Naive B cell (primary cell): Measurements from ENCODE around the gene ARF4. TPM values are rescaled to one million over a fixed set of nuclear protein-coding genes. Genes with fewer than 3 reads are reported as not detected.

Source experiments
- ATAC-seq, 2 donors: fragments of 150-1000 bp; cut with Tn5 transposase; 2 replicates each; pipeline ENCODE4 v1.10.0; 2021; ENCODE audit warnings: low read depth in 2 of 2, mild to moderate bottlenecking in 2 of 2, moderate library complexity in 2 of 2
- DNase-seq: peaks from one replicate; pipeline ENCODE4 v3.0.0; 2022
- H3K27ac Mint-ChIP-seq, 6 donors: one replicate each; pipeline ENCODE4 v1.8.0; 2020 to 2022; ENCODE audit warnings: mild to moderate bottlenecking in 6 of 6, mixed read lengths in 6 of 6, moderate library complexity in 5 of 6, inconsistent platforms in 2 of 6
- H3K27me3 Mint-ChIP-seq, 3 donors: one replicate each; pipeline ENCODE4 v1.8.0; 2021 to 2022; ENCODE audit warnings: mixed read lengths in 3 of 3, mild to moderate bottlenecking in 1 of 3
- H3K36me3 Mint-ChIP-seq, 2 donors: one replicate each; pipeline ENCODE4 v1.8.0; 2020 to 2022; ENCODE audit warnings: mixed read lengths in 2 of 2, inconsistent platforms in 1 of 2, mild to moderate bottlenecking in 1 of 2
- H3K4me1 Mint-ChIP-seq, 3 donors: one replicate each; pipeline ENCODE4 v1.8.0; 2020 to 2022; ENCODE audit warnings: mixed read lengths in 3 of 3, inconsistent platforms in 1 of 3, mild to moderate bottlenecking in 1 of 3, moderate library complexity in 1 of 3
- H3K4me3 Mint-ChIP-seq, 8 donors: one replicate each; pipeline ENCODE4 v1.8.0; 2020 to 2022; ENCODE audit warnings: mild to moderate bottlenecking in 8 of 8, mixed read lengths in 8 of 8, moderate library complexity in 8 of 8, inconsistent platforms in 2 of 8
- H3K9me3 Mint-ChIP-seq, 7 donors: one replicate each; pipeline ENCODE4 v1.8.0; 2020 to 2022; ENCODE audit warnings: mixed read lengths in 7 of 7, mild to moderate bottlenecking in 5 of 7, inconsistent platforms in 2 of 7, moderate library complexity in 1 of 7
- polyA plus RNA-seq, 6 donors: library from polyadenylated mRNA; unstranded; fragments of 300-500 nt; fragmentation: Illumina TruSeq; gene quantifications; one replicate each; pipeline ENCODE4 v1.2.3, GENCODE V29; 2021; ENCODE audit warnings: low read depth in 6 of 6

The ARF4 gene
- polyA plus RNA-seq, 6 donors from 2014 or later: 106 to 153 (median 133) TPM

DNA sequence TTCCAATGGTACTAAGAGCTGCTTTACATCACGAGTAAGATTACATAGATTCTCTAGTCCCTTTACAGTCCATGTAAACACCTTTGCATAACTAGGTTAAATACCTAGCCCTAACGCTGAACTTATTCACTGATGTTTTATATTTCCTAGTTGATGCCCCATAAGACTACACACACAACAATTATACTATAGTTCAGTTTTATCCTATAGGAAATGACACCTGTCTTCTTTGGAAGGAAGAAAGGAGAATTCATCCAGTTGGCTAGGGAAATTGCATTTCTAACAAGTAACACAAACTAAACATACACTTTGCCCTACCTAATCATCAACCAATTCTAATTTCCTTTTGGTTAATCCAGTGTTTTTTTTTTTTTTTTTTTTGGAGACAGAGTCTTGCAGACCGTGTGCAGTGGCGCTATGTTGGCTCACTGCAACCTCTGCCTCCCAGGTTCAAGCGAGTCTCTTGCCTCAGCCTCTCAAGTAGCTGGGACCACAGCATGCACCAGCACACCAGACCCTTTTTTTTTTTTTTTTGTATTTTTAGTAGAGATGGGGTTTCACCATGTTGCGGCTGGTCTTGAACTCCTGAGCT is 27.2 kb downstream of the ARF4 start:
- peaks cover 7 to 8% of the 10 kb centered on the region in 2 donors for H3K36me3 Mint-ChIP-seq
- peaks cover 0 to 4% (median 0%) of the 10 kb centered on the region in 3 donors for H3K4me1 Mint-ChIP-seq
- no peaks in the 10 kb centered on the region for H3K9me3 Mint-ChIP-seq
- peak overlapping the region in 2 of 6 donors; percentile 29 to 60 for H3K27ac Mint-ChIP-seq
- H3K4me3 Mint-ChIP-seq: no peak overlapping the region
- ATAC-seq (no peak), DNase-seq (no peak)
- H3K27me3 Mint-ChIP-seq: no peaks in the 10 kb centered on the region

DNA sequence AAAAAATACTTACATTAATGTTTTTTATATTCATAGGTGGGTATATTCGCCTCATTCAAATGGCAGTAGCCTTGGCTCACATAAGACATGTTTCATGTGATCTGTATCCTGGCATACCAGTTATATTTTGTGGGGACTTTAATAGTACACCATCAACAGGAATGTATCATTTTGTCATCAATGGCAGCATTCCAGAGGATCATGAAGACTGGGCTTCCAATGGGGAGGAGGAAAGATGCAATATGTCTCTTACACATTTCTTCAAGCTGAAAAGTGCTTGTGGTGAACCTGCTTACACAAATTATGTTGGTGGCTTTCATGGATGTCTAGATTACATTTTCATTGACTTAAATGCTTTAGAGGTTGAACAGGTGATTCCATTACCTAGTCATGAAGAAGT is 37.6 kb downstream of the ARF4 start:
- DNase-seq: no peak
- Mint-ChIP-seq H3K36me3 (no peaks in the 10 kb centered on the region), H3K27me3 (no peaks in the 10 kb centered on the region), H3K9me3 (no peaks in the 10 kb centered on the region), H3K4me1 (peaks cover 28 to 39% (median 30%) of the 10 kb centered on the region in 3 donors), H3K4me3 (peak overlapping the region in 2 of 8 donors; percentile 30 to 72), H3K27ac (no peak overlapping the region)
- no peak for ATAC-seq

DNA sequence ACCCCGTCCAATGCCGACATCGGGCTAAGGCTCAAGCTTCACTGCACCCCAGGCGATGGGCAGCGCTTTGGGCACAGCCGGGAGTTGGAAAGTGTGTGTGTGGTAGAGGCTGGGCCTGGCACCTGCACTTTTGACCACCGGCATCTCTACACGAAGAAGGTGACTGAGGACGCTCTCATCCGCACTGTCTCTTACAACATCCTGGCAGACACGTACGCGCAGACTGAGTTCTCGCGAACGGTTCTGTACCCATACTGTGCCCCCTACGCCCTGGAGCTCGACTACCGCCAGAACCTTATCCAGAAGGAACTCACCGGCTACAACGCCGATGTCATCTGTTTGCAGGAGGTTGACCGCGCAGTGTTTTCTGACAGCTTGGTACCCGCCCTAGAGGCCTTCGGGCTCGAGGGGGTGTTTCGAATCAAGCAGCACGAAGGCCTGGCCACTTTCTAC is 40.0 kb downstream of the ARF4 start:
- Mint-ChIP-seq H3K4me1 (peaks cover 28 to 36% (median 30%) of the 10 kb centered on the region in 3 donors), H3K27ac (peak overlapping the region; percentile 98 to 100 (median 99)), H3K4me3 (peak overlapping the region; percentile 80 to 100 (median 94)), H3K36me3 (no peaks in the 10 kb centered on the region), H3K27me3 (no peaks in the 10 kb centered on the region), H3K9me3 (no peaks in the 10 kb centered on the region)
- ATAC-seq (peak; percentile 12 to 13), DNase-seq (peak; percentile 25)

DNA sequence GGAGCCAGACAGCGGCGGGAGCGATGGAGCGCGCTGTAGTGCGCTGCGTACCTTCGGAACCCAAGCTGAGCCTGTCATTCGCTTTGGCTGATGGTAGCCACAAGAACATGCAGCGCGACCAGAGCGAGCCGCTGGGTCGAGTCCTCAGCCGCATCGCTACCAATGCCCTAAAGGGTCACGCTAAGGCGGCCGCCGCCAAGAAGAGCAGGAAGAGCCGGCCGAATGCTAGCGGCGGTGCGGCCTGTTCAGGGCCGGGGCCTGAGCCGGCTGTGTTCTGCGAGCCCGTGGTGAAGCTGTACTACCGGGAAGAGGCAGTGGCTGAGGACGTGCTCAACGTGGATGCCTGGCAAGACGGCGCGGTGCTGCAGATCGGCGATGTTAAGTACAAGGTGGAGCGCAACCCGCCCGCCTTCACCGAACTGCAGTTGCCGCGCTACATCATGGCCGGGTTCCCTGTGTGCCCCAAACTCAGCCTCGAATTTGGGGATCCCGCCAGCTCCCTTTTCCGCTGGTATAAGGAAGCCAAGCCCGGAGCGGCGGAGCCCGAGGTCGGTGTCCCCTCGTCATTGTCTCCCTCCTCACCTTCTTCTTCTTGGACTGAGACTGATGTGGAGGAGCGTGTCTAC is 40.6 kb downstream of the ARF4 start:
- H3K27me3 Mint-ChIP-seq: no peaks in the 10 kb centered on the region
- H3K36me3 Mint-ChIP-seq: no peaks in the 10 kb centered on the region
- H3K27ac Mint-ChIP-seq: peak overlapping the region; percentile 98 to 100 (median 99)
- DNase-seq: no peak
- peaks cover 28 to 36% (median 30%) of the 10 kb centered on the region in 3 donors for H3K4me1 Mint-ChIP-seq
- peak overlapping the region; percentile 80 to 100 (median 94) for H3K4me3 Mint-ChIP-seq
- ATAC-seq: peak; percentile 35 to 43
- no peaks in the 10 kb centered on the region for H3K9me3 Mint-ChIP-seq

DNA sequence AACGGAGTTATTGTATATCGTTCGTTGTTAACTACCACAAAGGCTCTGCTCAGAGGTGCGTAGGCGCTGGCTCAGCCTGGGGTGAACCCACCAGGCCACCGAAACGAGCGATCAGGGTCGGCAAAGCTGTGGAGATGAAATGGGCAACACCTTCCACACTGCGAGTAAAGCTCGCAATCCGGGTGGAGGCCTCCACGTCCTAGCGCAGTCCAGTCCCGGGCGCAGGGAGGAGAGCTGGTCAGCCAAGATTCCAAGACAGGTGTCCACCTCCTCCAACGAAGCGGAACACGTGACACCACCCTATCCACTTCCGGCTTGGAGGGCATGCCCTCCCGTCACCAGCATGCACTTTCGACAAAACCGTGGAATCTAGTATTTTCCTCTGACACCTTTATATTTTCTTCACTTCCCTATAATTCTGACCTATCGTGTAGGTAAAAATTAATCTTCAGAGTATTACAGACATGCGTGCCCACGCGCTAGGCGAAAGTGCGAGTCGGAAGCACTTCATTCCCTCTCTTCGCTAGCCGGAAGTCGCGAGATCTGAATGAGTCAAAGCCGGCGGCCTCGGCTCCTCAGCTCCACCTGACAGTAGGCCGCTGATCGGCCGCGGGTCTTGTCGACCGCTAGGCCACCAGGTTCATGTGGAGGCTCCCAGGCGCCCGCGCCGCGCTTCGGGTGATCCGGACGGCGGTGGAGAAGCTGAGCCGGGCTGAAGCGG is 41.2 kb downstream of the ARF4 start, which contains the start of gene PDE12:
PDE12 (plus strand) TSS at position 537 of the 721 bp plus-strand sequence; CDS start at position 643, 106 bp downstream.
- H3K9me3 Mint-ChIP-seq: no peaks in the 10 kb centered on the region
- H3K27ac Mint-ChIP-seq: peak within 1 kb of the TSS; percentile 98 to 100 (median 99)
- DNase-seq (peak; percentile 83), ATAC-seq (peak; percentile 80 to 81)
- peaks cover 28 to 36% (median 30%) of the 10 kb centered on the region in 3 donors for H3K4me1 Mint-ChIP-seq
- H3K27me3 Mint-ChIP-seq: no peaks in the 10 kb centered on the region
- peak within 1 kb of the TSS; percentile 80 to 100 (median 94) for H3K4me3 Mint-ChIP-seq
- no peaks in the 10 kb centered on the region for H3K36me3 Mint-ChIP-seq

DNA sequence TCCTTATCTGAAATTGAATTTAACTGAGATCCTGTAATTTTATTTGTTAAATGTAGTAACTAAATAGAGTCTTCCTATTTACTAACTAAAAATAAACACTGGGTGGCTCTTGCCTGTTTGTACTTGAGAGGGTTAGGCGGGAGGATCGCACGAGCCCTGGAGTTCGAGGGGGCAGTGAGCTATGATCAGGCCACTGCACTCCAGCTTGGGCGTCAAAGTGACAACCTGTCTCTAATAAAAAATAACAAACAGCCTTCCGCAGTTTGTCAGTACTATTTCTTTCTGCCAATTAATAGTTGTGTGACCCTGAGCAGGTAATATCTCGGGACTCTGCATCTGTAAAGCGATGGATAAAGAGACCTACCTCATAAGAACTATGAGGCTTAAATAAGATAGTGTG is 41.8 kb downstream of the ARF4 start:
- Mint-ChIP-seq H3K9me3 (no peaks in the 10 kb centered on the region), H3K4me1 (peaks cover 28 to 33% (median 30%) of the 10 kb centered on the region in 3 donors), H3K4me3 (peak overlapping the region; percentile 80 to 100 (median 94)), H3K27me3 (no peaks in the 10 kb centered on the region), H3K27ac (peak overlapping the region; percentile 98 to 100 (median 99)), H3K36me3 (no peaks in the 10 kb centered on the region)
- DNase-seq (no peak), ATAC-seq (no peak)

DNA sequence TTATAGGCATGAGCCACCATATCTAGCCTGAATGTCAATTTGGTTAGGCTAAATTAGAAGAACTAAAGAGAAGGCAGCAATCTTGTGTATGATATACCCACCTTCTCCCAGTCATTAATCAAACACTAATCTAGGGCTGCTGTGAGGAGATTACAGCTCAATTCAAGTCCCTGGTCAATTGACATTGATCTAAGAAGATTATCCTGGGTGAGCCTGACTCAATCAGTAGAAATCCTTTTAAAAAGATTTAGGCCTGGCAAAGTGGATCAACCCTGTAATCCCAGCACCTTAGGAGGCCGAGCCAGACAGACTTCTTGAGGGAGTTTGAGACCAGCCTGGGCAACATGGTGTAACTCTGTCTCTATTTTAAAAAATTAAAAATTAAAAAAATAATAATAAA is 50.5 kb downstream of the ARF4 start:
- no peak for ATAC-seq
- no peaks in the 10 kb centered on the region for H3K36me3 Mint-ChIP-seq
- no peaks in the 10 kb centered on the region for H3K27me3 Mint-ChIP-seq
- no peaks in the 10 kb centered on the region for H3K9me3 Mint-ChIP-seq
- no peak for DNase-seq
- H3K4me1 Mint-ChIP-seq: peaks cover 10 to 21% (median 12%) of the 10 kb centered on the region in 3 donors
- no peak overlapping the region for H3K27ac Mint-ChIP-seq
- H3K4me3 Mint-ChIP-seq: no peak overlapping the region

DNA sequence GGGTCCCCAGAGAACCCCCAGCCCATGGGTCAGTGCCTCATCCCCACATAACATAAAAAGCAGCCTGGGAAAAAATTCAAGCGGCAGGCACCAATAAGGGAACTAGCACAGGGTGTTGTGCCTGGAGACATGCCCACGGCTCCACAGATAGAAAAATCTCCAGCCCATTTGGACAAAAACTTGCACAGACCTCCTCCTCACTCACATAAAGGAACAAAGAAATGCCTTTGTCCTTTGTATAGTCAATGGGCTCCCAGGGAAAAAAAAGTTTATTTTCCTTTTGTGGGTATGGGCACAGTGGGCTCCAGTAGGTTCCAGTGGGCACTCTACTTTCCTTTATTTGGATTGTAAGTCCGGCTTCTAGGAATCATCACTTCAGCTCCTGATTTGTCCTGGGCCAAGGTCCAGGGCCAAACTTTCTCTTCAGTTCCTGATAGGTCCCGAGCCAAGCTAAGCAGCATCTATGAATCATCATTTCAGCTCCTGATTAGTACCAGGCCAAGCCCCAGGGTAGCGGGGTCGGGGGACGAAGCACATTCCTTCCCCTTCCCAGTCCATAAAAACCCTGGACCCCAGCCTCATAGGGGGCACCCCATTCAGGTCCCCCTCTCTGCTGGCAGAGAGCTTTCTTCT is 51.4 kb downstream of the ARF4 start:
- no peaks in the 10 kb centered on the region for H3K27me3 Mint-ChIP-seq
- H3K4me3 Mint-ChIP-seq: peak overlapping the region in 1 of 8 donors; percentile 35
- DNase-seq: no peak
- ATAC-seq: no peak
- H3K9me3 Mint-ChIP-seq: no peaks in the 10 kb centered on the region
- H3K4me1 Mint-ChIP-seq: peaks cover 10 to 21% (median 12%) of the 10 kb centered on the region in 3 donors
- H3K27ac Mint-ChIP-seq: peak overlapping the region in 1 of 6 donors; percentile 33
- H3K36me3 Mint-ChIP-seq: no peaks in the 10 kb centered on the region

DNA sequence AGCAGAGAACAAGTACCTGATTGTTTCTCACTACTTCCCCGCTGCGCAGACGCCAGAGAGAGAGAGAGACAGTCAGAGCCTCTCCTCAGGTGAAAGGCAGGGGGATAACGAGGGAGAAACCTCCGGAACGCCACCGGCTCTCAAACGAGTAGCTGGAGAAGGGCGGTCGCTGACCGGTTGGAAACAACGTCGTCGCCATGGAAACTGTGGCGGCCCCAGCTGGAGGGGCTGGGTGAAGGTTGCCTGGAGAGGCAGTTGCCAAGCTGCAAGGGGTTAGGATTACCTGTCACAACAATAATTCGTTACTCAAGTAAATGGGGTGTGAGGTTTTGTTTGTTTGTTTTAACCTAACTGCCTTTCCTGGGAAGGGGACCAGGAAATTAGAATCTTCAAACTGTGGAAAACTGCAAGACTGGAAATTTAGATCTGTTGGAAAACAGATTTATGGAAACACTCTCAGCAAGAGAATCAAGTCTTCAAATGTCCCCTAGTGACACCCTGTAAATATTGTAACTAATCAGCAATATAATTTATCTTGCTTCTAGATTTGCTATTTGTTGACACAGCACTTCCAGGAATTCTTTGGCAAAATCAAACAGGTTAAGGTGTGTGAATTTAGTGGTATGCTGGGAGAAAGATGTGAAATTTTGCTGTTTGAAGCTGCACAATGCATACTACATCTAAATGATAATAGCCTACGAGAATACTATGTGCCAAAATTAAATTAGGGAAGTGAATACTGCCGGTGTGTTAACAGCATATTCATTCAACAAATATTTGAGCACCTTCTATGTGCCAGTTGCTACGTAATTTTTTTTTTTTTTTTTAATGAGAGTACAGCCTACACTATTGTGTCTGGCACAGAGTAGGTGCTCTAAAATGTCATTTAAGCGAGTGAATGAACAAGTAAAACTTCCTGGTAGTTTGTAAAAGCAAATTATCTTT is 52.7 kb downstream of the ARF4 start, which contains the start of gene DNAH12:
DNAH12 (minus strand) TSS at position 164 of the 945 bp plus-strand sequence. CDS start 1,474 bp downstream, outside the sequence.
- peak within 1 kb of the TSS in 2 of 6 donors; percentile 61 to 78 for H3K27ac Mint-ChIP-seq
- peak; percentile 24 for DNase-seq
- no peaks in the 10 kb centered on the region for H3K36me3 Mint-ChIP-seq
- H3K27me3 Mint-ChIP-seq: no peaks in the 10 kb centered on the region
- peak within 1 kb of the TSS in 6 of 8 donors; percentile 61 to 84 (median 74) for H3K4me3 Mint-ChIP-seq
- H3K4me1 Mint-ChIP-seq: peaks cover 10 to 21% (median 12%) of the 10 kb centered on the region in 3 donors
- no peaks in the 10 kb centered on the region for H3K9me3 Mint-ChIP-seq
- ATAC-seq: peak; percentile 88

DNA sequence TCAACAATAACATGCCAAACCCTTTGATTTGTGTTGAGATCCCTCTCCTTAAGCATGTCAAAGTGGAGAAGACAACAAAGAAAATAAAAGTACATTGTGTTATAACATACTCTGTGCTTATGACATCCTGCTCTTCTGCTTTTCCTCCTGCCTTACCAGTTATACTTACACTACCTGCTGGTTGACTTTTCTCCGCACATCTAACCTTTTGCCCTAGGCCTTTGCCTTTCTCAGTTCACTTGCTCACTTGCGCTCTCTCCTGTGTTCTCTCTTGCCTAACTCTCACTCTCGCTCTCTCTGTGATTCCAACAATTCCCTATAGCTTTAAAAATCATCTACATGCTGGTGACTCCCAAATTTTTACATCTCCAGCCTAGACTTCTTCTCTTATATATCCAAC is 58.7 kb downstream of the ARF4 start:
- ATAC-seq (no peak), DNase-seq (no peak)
- Mint-ChIP-seq H3K4me1 (no peaks in the 10 kb centered on the region), H3K27me3 (no peaks in the 10 kb centered on the region), H3K9me3 (no peaks in the 10 kb centered on the region), H3K36me3 (no peaks in the 10 kb centered on the region), H3K27ac (peak overlapping the region in 1 of 6 donors; percentile 54), H3K4me3 (no peak overlapping the region)

DNA sequence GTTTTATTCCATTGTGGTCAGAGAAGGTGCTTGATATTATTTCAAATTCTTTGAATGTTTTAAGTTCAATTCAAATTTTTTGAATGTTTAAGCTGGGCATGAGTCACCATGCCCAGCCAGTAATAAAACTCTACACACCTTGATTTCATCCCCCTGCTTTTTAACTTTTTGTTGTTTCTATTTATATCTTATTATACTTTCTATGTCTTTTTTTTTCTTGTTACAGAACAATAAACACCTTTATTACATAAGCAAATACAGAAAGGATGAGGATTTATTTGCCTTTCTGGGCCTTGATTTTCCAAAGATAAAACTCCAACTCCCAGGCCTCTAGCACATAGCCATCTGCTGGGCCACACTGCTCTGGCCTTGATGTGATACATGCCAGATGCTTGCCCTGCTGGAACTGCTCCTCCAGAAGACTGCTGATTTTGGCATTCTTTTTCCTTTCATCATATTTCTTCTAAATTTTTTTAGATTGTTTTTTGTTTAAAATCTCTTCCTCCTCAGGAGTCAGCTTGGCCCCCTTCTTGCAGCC is 67.0 kb downstream of the ARF4 start:
- Mint-ChIP-seq H3K27me3 (no peaks in the 10 kb centered on the region), H3K4me1 (no peaks in the 10 kb centered on the region), H3K36me3 (no peaks in the 10 kb centered on the region), H3K9me3 (peaks cover 0 to 4% (median 0%) of the 10 kb centered on the region in 7 donors), H3K27ac (peak overlapping the region in 1 of 6 donors; percentile 79), H3K4me3 (no peak overlapping the region)
- DNase-seq: no peak
- ATAC-seq: no peak
